Neural progenitor cell (in vitro differentiated cells): Measurements from ENCODE around the gene AMMECR1. TPM values are rescaled to one million over a fixed set of nuclear protein-coding genes. Genes with fewer than 3 reads are reported as not detected.

ENCODE experiments used
- DNase-seq: peaks from one replicate; pipeline ENCODE4 v3.0.0-alpha.2; 2016; ENCODE audit warnings: low spot score
- H2AFZ ChIP-seq: fragments of 200-600 bp; sonication (generic); replicated peaks from 2 replicates; pipeline ENCODE4 v1.6.1; 2016; ENCODE audit warnings: antibody characterized with exemption
- H3F3A ChIP-seq: fragments of 200-600 bp; sonication (generic); 2 replicates; pipeline ENCODE4 v1.6.1; 2016; ENCODE audit warnings: antibody characterized with exemption, low read depth
- H3K27ac ChIP-seq: fragments of 200-600 bp; sonication (generic); 2 replicates; pipeline ENCODE4 v1.5.1; 2016; ENCODE audit warnings: mild to moderate bottlenecking
- H3K27me3 ChIP-seq: fragments of 200-600 bp; sonication (generic); 2 replicates; pipeline ENCODE4 v1.6.1; 2016; ENCODE audit warnings: mild to moderate bottlenecking, moderate library complexity
- H3K36me3 ChIP-seq: fragments of 200-600 bp; sonication (generic); 2 replicates; pipeline ENCODE4 v1.5.1; 2016
- H3K4me1 ChIP-seq: fragments of 200-600 bp; sonication (generic); 2 replicates; pipeline ENCODE4 v1.6.1; 2016; ENCODE audit warnings: mixed run types
- H3K4me2 ChIP-seq: fragments of 200-600 bp; sonication (generic); 2 replicates; pipeline ENCODE4 v1.6.1; 2016
- H3K4me3 ChIP-seq: fragments of 200-600 bp; sonication (generic); 2 replicates; pipeline ENCODE4 v1.5.1; 2016
- H3K79me2 ChIP-seq: fragments of 200-600 bp; sonication (generic); 2 replicates; pipeline ENCODE4 v1.6.1; 2016; ENCODE audit warnings: low read depth
- H3K9ac ChIP-seq: fragments of 200-600 bp; sonication (generic); 2 replicates; pipeline ENCODE4 v1.6.1; 2016
- H3K9me3 ChIP-seq: fragments of 200-600 bp; sonication (generic); 2 replicates; pipeline ENCODE4 v1.5.1; 2016; ENCODE audit warnings: low read depth
- H4K20me1 ChIP-seq: fragments of 200-600 bp; sonication (generic); 2 replicates; pipeline ENCODE4 v1.6.1; 2016; ENCODE audit warnings: low read depth
- H3K27ac Mint-ChIP-seq: 3 replicates; pipeline ENCODE4 v1.8.0; 2021; ENCODE audit warnings: mixed read lengths
- H3K27me3 Mint-ChIP-seq: 2 replicates; pipeline ENCODE4 v1.8.0; 2022; ENCODE audit warnings: low read depth, mild to moderate bottlenecking, inconsistent platforms, moderate library complexity, mixed read lengths; ENCODE audit not compliant: insufficient read depth
- H3K36me3 Mint-ChIP-seq: 3 replicates; pipeline ENCODE4 v1.8.0; 2021; ENCODE audit warnings: mixed read lengths
- H3K4me1 Mint-ChIP-seq: 3 replicates; pipeline ENCODE4 v1.8.0; 2021; ENCODE audit warnings: mixed read lengths
- H3K4me3 Mint-ChIP-seq: 3 replicates; pipeline ENCODE4 v1.8.0; 2021; ENCODE audit warnings: mild to moderate bottlenecking, moderate library complexity, mixed read lengths
- H3K9me3 Mint-ChIP-seq: 3 replicates; pipeline ENCODE4 v1.8.0; 2020; ENCODE audit warnings: mixed read lengths
- EZH2 ChIP-seq: fragments of 200-600 bp; sonication (generic); IDR thresholded peaks from 2 replicates; pipeline ENCODE4 v1.6.1; 2017; ENCODE audit warnings: antibody characterized with exemption, mild to moderate bottlenecking, moderate library complexity
- EZH2phosphoT487 ChIP-seq: fragments of 200-600 bp; sonication (generic); IDR thresholded peaks from 2 replicates; pipeline ENCODE4 v1.6.1; 2017; ENCODE audit warnings: antibody characterized with exemption
- total RNA-seq: library from RNA; depleted of rRNA; stranded (reverse); fragments of >200 nt; gene quantifications from 2 replicates; pipeline ENCODE4 v1.2.3, GENCODE V29; 2015; ENCODE audit warnings: low replicate concordance
- TF ChIP-seq, protein P1 (sequence below): fragments of 200-600 bp; sonication (generic); IDR thresholded peaks from 2 replicates; pipeline ENCODE4 v1.5.1; 2017; ENCODE audit warnings: antibody characterized with exemption, mild to moderate bottlenecking

Gene AMMECR1
- total RNA-seq, 1 donor from 2014 or later: 20.3 TPM

DNA sequence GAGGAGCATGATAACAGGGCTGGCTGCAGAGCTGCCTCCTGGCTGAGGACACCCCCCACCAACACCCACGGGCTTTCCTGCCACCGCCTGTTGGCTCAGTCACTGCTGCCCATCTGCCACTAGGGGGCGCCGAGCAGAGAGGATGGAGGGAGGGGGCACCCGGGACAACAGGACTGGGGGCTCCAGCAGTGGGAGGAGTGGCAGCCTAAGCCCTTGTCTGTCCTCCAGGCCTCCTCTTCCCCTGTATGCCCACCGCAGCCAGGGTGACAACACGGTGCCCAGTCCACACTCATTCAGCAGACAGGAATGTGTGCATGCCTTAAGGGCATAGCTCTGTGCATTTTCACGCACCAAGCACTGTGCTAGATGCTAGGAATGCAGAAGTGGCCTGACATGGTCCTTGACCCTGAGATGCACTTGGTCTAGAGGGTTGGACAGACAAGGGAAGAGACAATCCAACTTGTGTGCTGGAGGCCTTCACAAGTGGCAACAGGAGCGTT is 149.9 kb downstream of the AMMECR1 start:
- H3K4me3 Mint-ChIP-seq: no peak overlapping the region
- H3K9me3 ChIP-seq: no peaks in the 10 kb centered on the region
- no peaks in the 10 kb centered on the region for H4K20me1 ChIP-seq
- H3K4me1 ChIP-seq: no peaks in the 10 kb centered on the region
- peak; percentile 63 for DNase-seq
- H3K4me2 ChIP-seq: no peak overlapping the region
- no peaks in the 10 kb centered on the region for H3K27me3 ChIP-seq
- TF ChIP-seq, protein P1, sequence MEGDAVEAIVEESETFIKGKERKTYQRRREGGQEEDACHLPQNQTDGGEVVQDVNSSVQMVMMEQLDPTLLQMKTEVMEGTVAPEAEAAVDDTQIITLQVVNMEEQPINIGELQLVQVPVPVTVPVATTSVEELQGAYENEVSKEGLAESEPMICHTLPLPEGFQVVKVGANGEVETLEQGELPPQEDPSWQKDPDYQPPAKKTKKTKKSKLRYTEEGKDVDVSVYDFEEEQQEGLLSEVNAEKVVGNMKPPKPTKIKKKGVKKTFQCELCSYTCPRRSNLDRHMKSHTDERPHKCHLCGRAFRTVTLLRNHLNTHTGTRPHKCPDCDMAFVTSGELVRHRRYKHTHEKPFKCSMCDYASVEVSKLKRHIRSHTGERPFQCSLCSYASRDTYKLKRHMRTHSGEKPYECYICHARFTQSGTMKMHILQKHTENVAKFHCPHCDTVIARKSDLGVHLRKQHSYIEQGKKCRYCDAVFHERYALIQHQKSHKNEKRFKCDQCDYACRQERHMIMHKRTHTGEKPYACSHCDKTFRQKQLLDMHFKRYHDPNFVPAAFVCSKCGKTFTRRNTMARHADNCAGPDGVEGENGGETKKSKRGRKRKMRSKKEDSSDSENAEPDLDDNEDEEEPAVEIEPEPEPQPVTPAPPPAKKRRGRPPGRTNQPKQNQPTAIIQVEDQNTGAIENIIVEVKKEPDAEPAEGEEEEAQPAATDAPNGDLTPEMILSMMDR: peak; percentile 64
- TF ChIP-seq EZH2phosphoT487 (no peak), EZH2 (no peak)
- H3K9me3 Mint-ChIP-seq: no peaks in the 10 kb centered on the region
- no peaks in the 10 kb centered on the region for H3F3A ChIP-seq
- H3K9ac ChIP-seq: no peak overlapping the region
- no peak overlapping the region for H3K4me3 ChIP-seq
- H3K4me1 Mint-ChIP-seq: no peaks in the 10 kb centered on the region
- H3K27ac Mint-ChIP-seq: no peak overlapping the region
- no peaks in the 10 kb centered on the region for H3K36me3 ChIP-seq
- H2AFZ ChIP-seq: no peak overlapping the region
- H3K79me2 ChIP-seq: no peaks in the 10 kb centered on the region
- no peaks in the 10 kb centered on the region for H3K27me3 Mint-ChIP-seq
- H3K27ac ChIP-seq: no peak overlapping the region
- H3K36me3 Mint-ChIP-seq: peaks cover 25% of the 10 kb centered on the region

DNA sequence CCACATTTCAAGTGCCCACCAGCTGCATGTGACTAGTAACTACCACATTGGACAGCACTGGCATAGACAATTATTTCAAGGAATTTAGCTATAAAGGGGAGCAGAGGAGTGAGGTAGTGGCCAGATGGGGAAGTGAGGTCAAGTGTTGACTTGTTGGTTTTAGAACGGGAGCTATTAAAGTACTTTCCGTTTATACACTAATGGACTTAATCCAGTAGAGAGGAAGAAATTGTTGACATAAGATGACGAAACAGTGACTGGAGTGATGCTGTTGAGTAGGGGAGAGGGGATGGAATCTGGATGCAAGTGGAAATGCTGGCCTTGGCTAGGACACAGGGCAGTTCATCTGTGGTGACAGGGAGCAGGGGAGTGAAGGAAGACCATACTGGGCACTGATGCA is 154.4 kb downstream of the AMMECR1 start:
- Mint-ChIP-seq H3K27me3 (no peaks in the 10 kb centered on the region), H3K36me3 (no peaks in the 10 kb centered on the region), H3K4me1 (no peaks in the 10 kb centered on the region), H3K27ac (no peak overlapping the region), H3K9me3 (no peaks in the 10 kb centered on the region), H3K4me3 (no peak overlapping the region)
- no peaks in the 10 kb centered on the region for H3K27me3 ChIP-seq
- no peaks in the 10 kb centered on the region for H3K36me3 ChIP-seq
- no peaks in the 10 kb centered on the region for H3F3A ChIP-seq
- no peaks in the 10 kb centered on the region for H3K79me2 ChIP-seq
- no peak overlapping the region for H3K9ac ChIP-seq
- no peak overlapping the region for H3K4me2 ChIP-seq
- H3K4me1 ChIP-seq: no peaks in the 10 kb centered on the region
- no peaks in the 10 kb centered on the region for H3K9me3 ChIP-seq
- no peak overlapping the region for H3K27ac ChIP-seq
- no peak overlapping the region for H3K4me3 ChIP-seq
- TF ChIP-seq EZH2phosphoT487 (no peak), EZH2 (no peak)
- TF ChIP-seq, protein P1: no peak
- no peak overlapping the region for H2AFZ ChIP-seq
- no peak for DNase-seq
- no peaks in the 10 kb centered on the region for H4K20me1 ChIP-seq

DNA sequence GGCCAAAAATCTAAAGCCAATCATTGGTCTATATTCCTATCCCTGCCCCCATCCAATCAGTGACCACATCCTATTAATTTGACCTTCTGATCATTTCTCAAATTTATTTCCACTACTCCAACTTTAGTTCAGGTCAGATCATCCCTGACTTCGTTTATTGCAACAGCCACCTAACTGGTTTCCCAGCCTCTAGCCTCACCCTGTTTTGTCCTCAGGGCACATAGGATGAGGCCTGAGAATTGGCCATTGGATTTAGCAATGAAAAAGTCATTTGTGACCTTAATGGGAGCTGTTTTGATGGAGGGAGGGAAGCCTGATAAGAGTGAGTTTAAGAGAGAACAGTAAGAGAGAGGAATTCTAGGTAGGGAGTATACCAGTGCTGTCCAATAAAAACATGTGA is 155.0 kb downstream of the AMMECR1 start:
- H3K27ac ChIP-seq: no peak overlapping the region
- H3K4me3 ChIP-seq: no peak overlapping the region
- H3K9me3 ChIP-seq: no peaks in the 10 kb centered on the region
- no peaks in the 10 kb centered on the region for H3F3A ChIP-seq
- H3K36me3 ChIP-seq: no peaks in the 10 kb centered on the region
- H3K36me3 Mint-ChIP-seq: no peaks in the 10 kb centered on the region
- H2AFZ ChIP-seq: no peak overlapping the region
- no peak overlapping the region for H3K9ac ChIP-seq
- H3K27me3 Mint-ChIP-seq: no peaks in the 10 kb centered on the region
- no peaks in the 10 kb centered on the region for H4K20me1 ChIP-seq
- no peak overlapping the region for H3K27ac Mint-ChIP-seq
- H3K4me3 Mint-ChIP-seq: no peak overlapping the region
- no peaks in the 10 kb centered on the region for H3K27me3 ChIP-seq
- H3K4me1 Mint-ChIP-seq: no peaks in the 10 kb centered on the region
- no peaks in the 10 kb centered on the region for H3K79me2 ChIP-seq
- no peak for DNase-seq
- TF ChIP-seq EZH2phosphoT487 (no peak), EZH2 (no peak)
- TF ChIP-seq, protein P1: no peak
- no peaks in the 10 kb centered on the region for H3K9me3 Mint-ChIP-seq
- no peaks in the 10 kb centered on the region for H3K4me1 ChIP-seq
- H3K4me2 ChIP-seq: no peak overlapping the region
